Measurements from ENCODE around the gene DGCR2.

- no peak for TF ChIP-seq GATA2 (IDR thresholded peaks at IDR 0.05; ENCODE audit: low read depth, low read length)
- no peak for TF ChIP-seq GATA3 (IDR thresholded peaks at IDR 0.05; ENCODE audit: low read depth, low read length)
These were observed 134.4 kb downstream of the DGCR2 start for GRCh38 chr22:18987765-18988164.
